Upper lobe of right lung (tissue), 1 donor: ENCODE results near the gene ZFAND2B. TPM values are rescaled to one million over a fixed set of nuclear protein-coding genes. Genes with fewer than 3 reads are reported as not detected.
A peak's percentile ranks its signal among the peaks of the same experiment; 100 is the strongest.

ENCODE experiments used
- ATAC-seq: fragments of 200-7000 bp; cut with Tn5 transposase; one replicate; pipeline ENCODE4 v1.9.1; 2020; ENCODE audit warnings: mild to moderate bottlenecking, moderate library complexity
- DNase-seq: peaks from one replicate; pipeline ENCODE4 v3.0.0-alpha.2; 2020
- H3K27ac ChIP-seq: fragments of 200-600 bp; one replicate; pipeline ENCODE4 v1.8.0; 2022
- H3K27me3 ChIP-seq: fragments of 200-600 bp; one replicate; pipeline ENCODE4 v1.8.0; 2022; ENCODE audit warnings: mild to moderate bottlenecking
- H3K36me3 ChIP-seq: fragments of 200-600 bp; one replicate; pipeline ENCODE4 v1.8.0; 2022
- H3K4me1 ChIP-seq: fragments of 200-600 bp; one replicate; pipeline ENCODE4 v1.8.0; 2022
- H3K4me3 ChIP-seq: fragments of 200-600 bp; one replicate; pipeline ENCODE4 v1.8.0; 2022; ENCODE audit warnings: mild to moderate bottlenecking
- H3K9me3 ChIP-seq: fragments of 200-600 bp; one replicate; pipeline ENCODE4 v1.8.0; 2022
- CTCF ChIP-seq: fragments of 200-600 bp; IDR thresholded peaks from one replicate; pipeline ENCODE4 v1.8.0; 2022; ENCODE audit warnings: antibody characterized with exemption
- intact Hi-C: fragments of 100-400 bp; cut with DNase I; formaldehyde crosslinking; loops from one replicate; pipeline ENCODE4 v1.11.0; 2022
- total RNA-seq: library from RNA; stranded (reverse); fragmentation: NEBNext Ultra II Directional; extraction: Animal tissue kit (Norgen Biotek cat#: 25700); gene quantifications from one replicate; pipeline ENCODE4 v1.2.1, GENCODE V29; 2021
- donor health status: DM: no; HTN: yes; CAD: no; lungs with severe emphysema.

Gene ZFAND2B
- total RNA-seq, 1 donor from 2014 or later, result 41.2 TPM

GRCh38 chr2:219221957-219222518 lies 15.5 kb downstream of the ZFAND2B start:
- intact Hi-C loops, result loop anchor here (10.0 kb wide), 1 partner anchor 47 kb away; the partner anchor contains the start of genes CNPPD1, RETREG2 and SLC23A3
- no peak overlapping the region for H3K27ac ChIP-seq
- H3K4me1 ChIP-seq, result peaks cover 21% of the 10 kb centered on the region
- H3K9me3 ChIP-seq, result no peaks in the 10 kb centered on the region
- DNase-seq (no peak), ATAC-seq (no peak)
- no peak for TF ChIP-seq CTCF
- no peaks in the 10 kb centered on the region for H3K27me3 ChIP-seq
- no peak overlapping the region for H3K4me3 ChIP-seq
- peaks cover 77% of the 10 kb centered on the region for H3K36me3 ChIP-seq

GRCh38 chr2:219223831-219224610 lies 17.4 kb downstream of the ZFAND2B start:
- Histone ChIP-seq H3K4me3 (no peak overlapping the region), H3K9me3 (no peaks in the 10 kb centered on the region), H3K36me3 (peaks cover 79% of the 10 kb centered on the region), H3K4me1 (peaks cover 27% of the 10 kb centered on the region), H3K27ac (no peak overlapping the region), H3K27me3 (no peaks in the 10 kb centered on the region)
- ATAC-seq (no peak), DNase-seq (no peak)
- no peak for TF ChIP-seq CTCF
- intact Hi-C loops, result loop anchor here (10.0 kb wide), 1 partner anchor 49 kb away; the partner anchor contains the start of genes CNPPD1, RETREG2 and SLC23A3

- Histone ChIP-seq H3K9me3 (no peaks in the 10 kb centered on the region), H3K4me1 (peaks cover 19% of the 10 kb centered on the region), H3K36me3 (peaks cover 68% of the 10 kb centered on the region), H3K27me3 (no peaks in the 10 kb centered on the region), H3K4me3 (no peak overlapping the region), H3K27ac (no peak overlapping the region)
- no peak for DNase-seq
- intact Hi-C loops, result loop anchor here (10.0 kb wide), 1 partner anchor 51 kb away; the partner anchor contains the start of genes CNPPD1, RETREG2 and SLC23A3
- no peak for TF ChIP-seq CTCF
- ATAC-seq, result no peak
Measured at GRCh38 chr2:219225350-219225749, 18.8 kb downstream of the ZFAND2B start.

GRCh38 chr2:219228041-219228910 lies 21.7 kb downstream of the ZFAND2B start:
- Histone ChIP-seq H3K4me1 (peaks cover 27% of the 10 kb centered on the region), H3K27me3 (no peaks in the 10 kb centered on the region), H3K9me3 (no peaks in the 10 kb centered on the region), H3K27ac (peak overlapping the region; percentile 88), H3K4me3 (peak overlapping the region; percentile 74), H3K36me3 (peaks cover 57% of the 10 kb centered on the region)
- DNase-seq, result no peak
- no peak for TF ChIP-seq CTCF
- intact Hi-C loops, result loop anchor here (10.0 kb wide), 1 partner anchor 53 kb away; the partner anchor contains the start of genes CNPPD1, RETREG2 and SLC23A3
- no peak for ATAC-seq

GRCh38 chr2:219228911-219229304 lies 22.3 kb downstream of the ZFAND2B start:
- intact Hi-C loops, result loop anchor here (10.0 kb wide), 1 partner anchor 54 kb away; the partner anchor contains the start of genes CNPPD1, RETREG2 and SLC23A3
- Histone ChIP-seq H3K9me3 (no peaks in the 10 kb centered on the region), H3K27me3 (no peaks in the 10 kb centered on the region), H3K27ac (peak overlapping the region; percentile 88), H3K36me3 (peaks cover 57% of the 10 kb centered on the region), H3K4me1 (peaks cover 27% of the 10 kb centered on the region), H3K4me3 (peak overlapping the region; percentile 74)
- DNase-seq (no peak), ATAC-seq (peak; percentile 5)
- TF ChIP-seq CTCF, result no peak
